H7 (cell line): ENCODE measurements around the gene SLITRK5. TPM values are rescaled to one million over a fixed set of nuclear protein-coding genes. Genes with fewer than 3 reads are reported as not detected.

ENCODE experiments used
- DNase-seq: peaks from one replicate; pipeline ENCODE4 v3.0.0; 2012
- H3K27me3 ChIP-seq: 2 replicates; pipeline ENCODE4 v1.6.0; 2011; ENCODE audit warnings: mild to moderate bottlenecking, low read length; ENCODE audit not compliant: control insufficient read depth, insufficient read depth
- H3K36me3 ChIP-seq: replicated peaks from 2 replicates; pipeline ENCODE4 v1.5.1; 2011; ENCODE audit warnings: low read length; ENCODE audit not compliant: control insufficient read depth, insufficient read depth
- H3K4me3 ChIP-seq: 2 replicates; pipeline ENCODE4 v1.5.1; 2011; ENCODE audit warnings: low read depth, mild to moderate bottlenecking, control low read depth, low read length, moderate library complexity; ENCODE audit not compliant: insufficient read depth
- total RNA-seq: library from RNA; depleted of rRNA; stranded (reverse); fragments of >200 nt; shearing (Covaris generic); gene quantifications from 2 replicates; pipeline ENCODE4 v1.2.3, GENCODE V29; 2014; rRNA removed

SLITRK5 gene, protein sequence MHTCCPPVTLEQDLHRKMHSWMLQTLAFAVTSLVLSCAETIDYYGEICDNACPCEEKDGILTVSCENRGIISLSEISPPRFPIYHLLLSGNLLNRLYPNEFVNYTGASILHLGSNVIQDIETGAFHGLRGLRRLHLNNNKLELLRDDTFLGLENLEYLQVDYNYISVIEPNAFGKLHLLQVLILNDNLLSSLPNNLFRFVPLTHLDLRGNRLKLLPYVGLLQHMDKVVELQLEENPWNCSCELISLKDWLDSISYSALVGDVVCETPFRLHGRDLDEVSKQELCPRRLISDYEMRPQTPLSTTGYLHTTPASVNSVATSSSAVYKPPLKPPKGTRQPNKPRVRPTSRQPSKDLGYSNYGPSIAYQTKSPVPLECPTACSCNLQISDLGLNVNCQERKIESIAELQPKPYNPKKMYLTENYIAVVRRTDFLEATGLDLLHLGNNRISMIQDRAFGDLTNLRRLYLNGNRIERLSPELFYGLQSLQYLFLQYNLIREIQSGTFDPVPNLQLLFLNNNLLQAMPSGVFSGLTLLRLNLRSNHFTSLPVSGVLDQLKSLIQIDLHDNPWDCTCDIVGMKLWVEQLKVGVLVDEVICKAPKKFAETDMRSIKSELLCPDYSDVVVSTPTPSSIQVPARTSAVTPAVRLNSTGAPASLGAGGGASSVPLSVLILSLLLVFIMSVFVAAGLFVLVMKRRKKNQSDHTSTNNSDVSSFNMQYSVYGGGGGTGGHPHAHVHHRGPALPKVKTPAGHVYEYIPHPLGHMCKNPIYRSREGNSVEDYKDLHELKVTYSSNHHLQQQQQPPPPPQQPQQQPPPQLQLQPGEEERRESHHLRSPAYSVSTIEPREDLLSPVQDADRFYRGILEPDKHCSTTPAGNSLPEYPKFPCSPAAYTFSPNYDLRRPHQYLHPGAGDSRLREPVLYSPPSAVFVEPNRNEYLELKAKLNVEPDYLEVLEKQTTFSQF
- total RNA-seq = 0.55 and 0.85 TPM in 2 replicates

GRCh38 chr13:87671031-87671752 is at the start of gene SLITRK5:
Gene SLITRK5 (plus strand): TSS chr13:87671371. CDS start chr13:87675389, 4,018 bp downstream.
- Histone ChIP-seq H3K36me3 (no peaks in the 10 kb centered on the region), H3K4me3 (peak within 1 kb of the TSS; percentile 70), H3K27me3 (peaks cover 42% of the 10 kb centered on the region)
- peak; percentile 83 for DNase-seq

GRCh38 chr13:87622971-87623370 is 48.2 kb upstream of the SLITRK5 start:
- DNase-seq = no peak
- Histone ChIP-seq H3K36me3 (no peaks in the 10 kb centered on the region), H3K27me3 (no peaks in the 10 kb centered on the region), H3K4me3 (no peak overlapping the region)

DNA sequence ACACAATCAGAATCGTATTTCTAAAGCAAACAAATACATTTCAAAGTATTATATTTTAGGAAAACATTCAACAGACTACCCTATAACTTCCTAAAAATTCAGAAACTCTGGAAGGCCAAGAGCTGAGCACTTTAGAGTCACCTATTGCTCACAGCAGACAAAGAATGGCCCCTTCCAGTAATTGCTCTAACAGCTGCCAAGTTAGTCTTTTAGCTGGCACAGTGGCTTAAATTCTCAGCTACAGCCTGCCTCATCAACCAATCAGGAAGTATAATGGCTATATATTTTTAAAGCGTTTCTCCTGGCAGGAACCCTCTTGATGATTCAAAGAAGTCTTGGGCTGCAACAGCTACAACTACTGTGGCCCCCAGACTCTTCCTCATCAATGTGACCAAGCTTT is 14.9 kb upstream of the SLITRK5 start:
- no peak for DNase-seq
- Histone ChIP-seq H3K27me3 (no peaks in the 10 kb centered on the region), H3K36me3 (no peaks in the 10 kb centered on the region), H3K4me3 (no peak overlapping the region)

DNA sequence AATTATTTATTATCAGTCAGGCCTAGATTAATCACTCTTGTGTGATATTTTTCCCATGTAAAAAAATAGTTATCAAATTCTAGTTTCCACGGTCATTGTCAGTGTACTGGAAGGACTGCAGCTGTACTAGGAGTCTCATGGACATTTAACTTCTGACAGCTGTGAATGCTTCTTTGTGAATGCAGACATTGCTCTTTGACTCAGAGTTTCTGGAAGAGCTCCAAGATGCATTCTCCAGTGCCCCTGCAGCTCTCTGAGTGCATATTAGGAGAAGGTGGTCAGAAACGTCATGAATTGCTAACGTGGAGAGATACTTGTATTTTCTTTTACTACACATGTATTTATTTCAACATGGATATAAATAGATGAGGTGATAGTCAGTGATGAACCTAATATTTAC is 9.7 kb upstream of the SLITRK5 start:
- no peak for DNase-seq
- H3K27me3 ChIP-seq = no peaks in the 10 kb centered on the region
- no peaks in the 10 kb centered on the region for H3K36me3 ChIP-seq
- H3K4me3 ChIP-seq = no peak overlapping the region

- Histone ChIP-seq H3K27me3 (peaks cover 6% of the 10 kb centered on the region), H3K4me3 (no peak overlapping the region), H3K36me3 (no peaks in the 10 kb centered on the region)
These were observed 4.3 kb upstream of the SLITRK5 start for GRCh38 chr13:87666831-87667230.

GRCh38 chr13:87667686-87668085 is 3.5 kb upstream of the SLITRK5 start:
- DNase-seq = no peak
- Histone ChIP-seq H3K36me3 (no peaks in the 10 kb centered on the region), H3K27me3 (peaks cover 11% of the 10 kb centered on the region), H3K4me3 (no peak overlapping the region)

More at GRCh38 chr13:87666831-87667230, 4.3 kb upstream of the SLITRK5 start:
- no peak for DNase-seq

DNA sequence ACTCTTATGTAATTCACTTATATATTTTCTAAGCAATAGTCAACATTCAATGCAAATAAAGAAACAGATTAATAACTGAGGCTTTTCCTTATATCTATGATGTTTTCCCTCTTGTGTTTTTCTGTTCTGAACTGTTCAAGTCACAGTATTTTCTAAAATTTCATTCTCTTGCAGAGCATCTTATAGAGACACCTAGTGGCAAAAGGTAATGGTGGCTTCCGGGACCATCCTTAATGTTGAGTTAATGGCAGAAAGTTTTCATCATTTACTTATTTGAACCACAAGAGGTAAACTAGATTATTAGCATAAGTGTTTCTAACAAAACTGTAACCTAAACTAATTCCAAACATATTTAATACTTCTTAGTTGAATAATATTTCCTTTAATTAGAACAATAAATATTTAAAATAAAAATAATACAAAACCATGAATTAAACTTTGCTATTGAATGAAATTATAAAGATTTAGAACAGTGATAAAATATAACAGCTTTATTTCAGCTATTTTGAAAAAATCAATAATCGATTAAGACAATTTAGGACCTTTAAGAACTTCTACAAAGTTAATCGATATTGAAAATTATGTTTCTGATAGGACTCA is 1.7 kb upstream of the SLITRK5 start:
- H3K27me3 ChIP-seq = peaks cover 25% of the 10 kb centered on the region
- no peaks in the 10 kb centered on the region for H3K36me3 ChIP-seq
- no peak overlapping the region for H3K4me3 ChIP-seq
- DNase-seq = peak; percentile 17

- Histone ChIP-seq H3K4me3 (peak overlapping the region; percentile 70), H3K36me3 (no peaks in the 10 kb centered on the region), H3K27me3 (peaks cover 50% of the 10 kb centered on the region)
- peak; percentile 78 for DNase-seq
These were observed 808 bp downstream of the SLITRK5 start for GRCh38 chr13:87671753-87672605.

- Histone ChIP-seq H3K4me3 (peak overlapping the region; percentile 70), H3K36me3 (no peaks in the 10 kb centered on the region), H3K27me3 (peaks cover 72% of the 10 kb centered on the region)
- peak; percentile 4 for DNase-seq
These were observed 3.1 kb downstream of the SLITRK5 start for GRCh38 chr13:87674247-87674738.

DNA sequence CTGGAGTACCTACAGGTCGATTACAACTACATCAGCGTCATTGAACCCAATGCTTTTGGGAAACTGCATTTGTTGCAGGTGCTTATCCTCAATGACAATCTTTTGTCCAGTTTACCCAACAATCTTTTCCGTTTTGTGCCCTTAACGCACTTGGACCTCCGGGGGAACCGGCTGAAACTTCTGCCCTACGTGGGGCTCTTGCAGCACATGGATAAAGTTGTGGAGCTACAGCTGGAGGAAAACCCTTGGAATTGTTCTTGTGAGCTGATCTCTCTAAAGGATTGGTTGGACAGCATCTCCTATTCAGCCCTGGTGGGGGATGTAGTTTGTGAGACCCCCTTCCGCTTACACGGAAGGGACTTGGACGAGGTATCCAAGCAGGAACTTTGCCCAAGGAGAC is 4.7 kb downstream of the SLITRK5 start:
- Histone ChIP-seq H3K36me3 (no peaks in the 10 kb centered on the region), H3K27me3 (peaks cover 72% of the 10 kb centered on the region), H3K4me3 (no peak overlapping the region)
- no peak for DNase-seq

DNA sequence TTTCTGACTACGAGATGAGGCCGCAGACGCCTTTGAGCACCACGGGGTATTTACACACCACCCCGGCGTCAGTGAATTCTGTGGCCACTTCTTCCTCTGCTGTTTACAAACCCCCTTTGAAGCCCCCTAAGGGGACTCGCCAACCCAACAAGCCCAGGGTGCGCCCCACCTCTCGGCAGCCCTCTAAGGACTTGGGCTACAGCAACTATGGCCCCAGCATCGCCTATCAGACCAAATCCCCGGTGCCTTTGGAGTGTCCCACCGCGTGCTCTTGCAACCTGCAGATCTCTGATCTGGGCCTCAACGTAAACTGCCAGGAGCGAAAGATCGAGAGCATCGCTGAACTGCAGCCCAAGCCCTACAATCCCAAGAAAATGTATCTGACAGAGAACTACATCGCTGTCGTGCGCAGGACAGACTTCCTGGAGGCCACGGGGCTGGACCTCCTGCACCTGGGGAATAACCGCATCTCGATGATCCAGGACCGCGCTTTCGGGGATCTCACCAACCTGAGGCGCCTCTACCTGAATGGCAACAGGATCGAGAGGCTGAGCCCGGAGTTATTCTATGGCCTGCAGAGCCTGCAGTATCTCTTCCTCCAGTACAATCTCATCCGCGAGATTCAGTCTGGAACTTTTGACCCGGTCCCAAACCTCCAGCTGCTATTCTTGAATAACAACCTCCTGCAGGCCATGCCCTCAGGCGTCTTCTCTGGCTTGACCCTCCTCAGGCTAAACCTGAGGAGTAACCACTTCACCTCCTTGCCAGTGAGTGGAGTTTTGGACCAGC is 5.3 kb downstream of the SLITRK5 start:
- H3K27me3 ChIP-seq = peaks cover 72% of the 10 kb centered on the region
- H3K4me3 ChIP-seq = 0 out of 2 replicates have a peak overlapping the region, but pooled peaks have one; percentile 41
- H3K36me3 ChIP-seq = no peaks in the 10 kb centered on the region
- peak; percentile 12 for DNase-seq

DNA sequence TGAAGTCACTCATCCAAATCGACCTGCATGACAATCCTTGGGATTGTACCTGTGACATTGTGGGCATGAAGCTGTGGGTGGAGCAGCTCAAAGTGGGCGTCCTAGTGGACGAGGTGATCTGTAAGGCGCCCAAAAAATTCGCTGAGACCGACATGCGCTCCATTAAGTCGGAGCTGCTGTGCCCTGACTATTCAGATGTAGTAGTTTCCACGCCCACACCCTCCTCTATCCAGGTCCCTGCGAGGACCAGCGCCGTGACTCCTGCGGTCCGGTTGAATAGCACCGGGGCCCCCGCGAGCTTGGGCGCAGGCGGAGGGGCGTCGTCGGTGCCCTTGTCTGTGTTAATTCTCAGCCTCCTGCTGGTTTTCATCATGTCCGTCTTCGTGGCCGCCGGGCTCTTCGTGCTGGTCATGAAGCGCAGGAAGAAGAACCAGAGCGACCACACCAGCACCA is 5.9 kb downstream of the SLITRK5 start:
- Histone ChIP-seq H3K27me3 (peaks cover 67% of the 10 kb centered on the region), H3K4me3 (peak overlapping the region; percentile 41; the same call in 1 of the 2 replicates), H3K36me3 (no peaks in the 10 kb centered on the region)
- DNase-seq = no peak
